H54 (cell line): ENCODE results near the gene PIK3C2G.

Experiments used
- DNase-seq: peaks from one replicate; pipeline ENCODE4 v3.0.0; 2011; ENCODE audit warnings: low spot score, mixed read lengths; ENCODE audit not compliant: insufficient read length
- FAIRE-seq: peaks from 3 replicates; lab custom pipeline; 2011; peaks lifted over from hg19 to GRCh38; lab: Jason Lieb, UNC
- POLR2A ChIP-seq: IDR thresholded peaks from 2 replicates; pipeline ENCODE4 v1.6.1; 2011; ENCODE audit warnings: low read depth, mild to moderate bottlenecking, low read length

The PIK3C2G gene

DNA sequence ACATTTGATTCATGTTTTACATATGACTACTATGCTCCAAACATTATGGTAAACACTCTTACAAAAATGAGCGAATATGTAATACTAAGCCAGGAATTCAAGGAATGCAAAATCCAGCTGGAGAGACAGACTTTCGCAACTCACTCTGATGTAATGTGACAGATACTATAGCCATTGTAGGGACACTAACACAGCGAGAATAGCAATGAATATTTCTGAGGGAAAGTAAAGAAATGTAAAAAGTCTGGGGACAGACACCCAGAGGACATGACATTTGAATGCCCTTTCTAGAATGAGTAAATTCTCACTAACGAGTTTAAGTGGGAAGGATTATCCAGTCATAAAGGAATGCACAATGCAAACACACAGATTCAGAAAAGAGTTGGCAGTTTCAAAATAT lies 121.9 kb downstream of the PIK3C2G start:
- DNase-seq: peak; percentile 40
- FAIRE-seq: peak; percentile 96
- TF ChIP-seq POLR2A: no peak

GRCh38 chr12:18387706-18388105 lies 126.4 kb downstream of the PIK3C2G start:
- FAIRE-seq: no peak
- TF ChIP-seq POLR2A: no peak
- no peak for DNase-seq

DNA sequence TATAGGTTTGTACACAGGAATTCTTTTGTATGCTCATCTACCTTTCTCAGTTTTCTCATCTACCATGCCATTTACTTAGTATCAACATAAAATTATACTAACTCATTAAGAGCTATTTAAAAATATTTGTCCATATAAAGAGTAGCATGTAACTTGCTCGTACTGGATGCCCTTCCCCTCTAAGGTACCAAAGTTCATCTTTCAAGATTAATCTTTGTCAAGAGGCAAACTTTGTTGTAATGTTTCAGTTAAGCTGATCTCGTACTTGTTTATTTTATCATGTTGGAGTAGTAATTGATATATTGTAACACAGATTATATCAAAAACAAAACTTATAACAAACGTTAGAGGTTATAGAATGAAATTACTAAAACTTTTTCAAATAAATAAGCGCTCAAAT lies 128.5 kb downstream of the PIK3C2G start:
- no peak for TF ChIP-seq POLR2A
- FAIRE-seq: no peak
- DNase-seq: no peak

- FAIRE-seq: no peak
- TF ChIP-seq POLR2A: no peak
- no peak for DNase-seq
These were observed 129.8 kb downstream of the PIK3C2G start for GRCh38 chr12:18391151-18391550.

GRCh38 chr12:18394742-18395141 lies 133.4 kb downstream of the PIK3C2G start:
- TF ChIP-seq POLR2A: no peak
- DNase-seq: no peak
- no peak for FAIRE-seq

DNA sequence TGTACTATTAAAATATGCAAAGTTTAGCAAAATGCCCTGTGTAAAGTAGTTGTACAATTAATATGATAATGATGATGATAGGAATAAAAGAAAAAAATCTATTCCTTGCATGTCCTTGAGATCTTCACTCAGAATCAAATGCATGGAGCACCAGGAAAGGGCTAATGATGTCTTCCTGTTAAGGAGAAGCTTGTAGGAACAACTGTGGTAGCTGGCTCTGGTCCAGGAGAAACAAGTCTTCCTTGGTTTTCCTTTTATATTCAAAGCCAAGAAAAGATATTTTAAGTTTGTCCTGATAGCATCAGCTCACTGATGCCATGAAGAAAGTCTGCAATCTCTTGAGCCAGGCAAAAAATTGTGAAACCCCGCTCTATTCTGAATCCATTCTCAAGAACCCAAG lies 138.9 kb downstream of the PIK3C2G start:
- FAIRE-seq (no peak), DNase-seq (no peak)
- no peak for TF ChIP-seq POLR2A

DNA sequence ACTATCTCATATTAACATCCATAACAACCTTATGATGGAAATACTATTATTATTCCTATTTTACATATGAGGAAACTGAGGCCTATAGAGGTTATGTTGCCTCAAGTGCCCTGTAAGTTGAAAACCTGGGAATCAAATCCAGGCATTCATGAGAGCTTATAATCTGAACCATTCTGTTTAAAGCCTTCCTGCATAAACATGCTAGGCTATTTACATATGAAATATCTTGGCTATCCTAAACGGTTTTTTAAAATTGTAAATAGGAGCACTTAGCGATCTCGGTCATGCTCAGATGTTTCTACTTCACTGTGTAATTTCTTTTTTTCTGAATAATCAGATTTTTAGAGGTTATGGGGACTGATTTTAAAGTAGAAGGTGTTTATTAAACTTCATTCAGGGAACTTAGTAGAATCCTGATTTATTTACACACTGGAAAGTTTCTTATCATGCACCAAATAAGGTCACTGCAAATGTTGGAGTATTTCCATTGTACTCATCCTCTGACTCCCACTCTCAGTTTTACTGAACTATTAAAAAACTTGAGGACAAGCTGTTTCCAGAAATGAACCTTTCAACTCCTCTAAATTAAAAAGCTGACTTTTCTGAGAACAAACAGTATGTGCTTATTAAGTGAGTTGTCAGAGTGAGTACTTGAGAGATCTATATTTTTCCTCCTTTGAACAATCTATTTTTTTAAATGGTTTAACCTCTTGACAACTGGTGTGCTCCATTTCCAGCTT lies 141.7 kb downstream of the PIK3C2G start:
- no peak for FAIRE-seq
- no peak for TF ChIP-seq POLR2A
- no peak for DNase-seq

DNA sequence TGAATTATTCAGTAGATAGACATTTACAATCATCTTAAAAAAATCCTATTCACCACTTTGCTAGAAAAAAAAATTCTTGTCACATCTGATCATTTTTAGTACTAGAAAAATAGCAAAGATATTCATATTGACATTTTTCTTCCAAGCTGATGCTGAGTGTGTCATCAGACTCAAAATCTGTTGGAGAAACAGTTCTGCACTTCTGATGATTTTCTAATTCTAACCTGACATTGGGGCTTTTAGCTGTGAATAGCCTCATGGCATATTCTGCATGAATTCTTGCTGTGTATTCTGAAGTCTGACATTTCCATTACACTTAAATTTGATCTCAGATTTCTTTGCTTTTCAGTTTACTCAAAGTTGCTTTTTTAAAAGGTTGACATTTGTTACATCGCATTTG lies 150.1 kb downstream of the PIK3C2G start:
- no peak for TF ChIP-seq POLR2A
- DNase-seq: no peak
- FAIRE-seq: no peak

DNA sequence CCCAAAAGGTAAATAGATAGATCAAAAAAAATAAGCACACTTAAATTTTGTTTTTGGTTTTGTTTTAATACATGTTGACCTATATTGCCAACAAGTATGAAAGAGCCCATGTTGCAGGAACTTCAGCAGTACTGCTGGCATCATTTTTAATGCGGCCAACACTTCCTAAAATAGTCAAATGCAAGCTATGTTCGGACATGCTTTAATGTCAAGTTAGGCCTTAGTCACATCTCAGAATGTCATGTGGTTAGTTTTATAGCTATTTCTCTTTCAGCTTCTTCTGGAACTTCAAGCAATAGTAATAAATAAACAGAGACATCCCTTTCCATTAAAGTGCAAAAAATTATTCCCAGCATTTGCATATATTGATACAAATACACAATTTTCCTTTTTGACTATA lies 153.4 kb downstream of the PIK3C2G start:
- FAIRE-seq (no peak), DNase-seq (no peak)
- no peak for TF ChIP-seq POLR2A

DNA sequence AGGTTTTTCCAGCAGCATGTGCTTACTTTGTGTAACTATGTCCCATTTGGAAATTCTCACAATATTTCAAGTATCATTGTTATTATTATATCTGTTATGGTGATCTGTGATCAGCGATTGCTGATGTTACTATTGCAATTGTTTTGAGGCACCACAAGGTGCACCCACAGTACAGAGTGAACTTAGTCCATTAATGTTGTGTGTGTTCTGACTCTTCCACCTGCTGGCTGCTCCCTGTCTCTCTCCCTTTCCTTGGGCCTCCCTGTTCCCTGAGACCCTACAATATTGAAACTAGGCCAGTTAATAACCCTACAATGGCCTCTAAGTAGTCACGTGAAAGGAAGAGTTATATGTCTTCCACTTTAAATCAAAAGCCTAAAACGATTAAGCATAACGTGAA lies 153.9 kb downstream of the PIK3C2G start:
- no peak for TF ChIP-seq POLR2A
- DNase-seq: no peak
- no peak for FAIRE-seq

DNA sequence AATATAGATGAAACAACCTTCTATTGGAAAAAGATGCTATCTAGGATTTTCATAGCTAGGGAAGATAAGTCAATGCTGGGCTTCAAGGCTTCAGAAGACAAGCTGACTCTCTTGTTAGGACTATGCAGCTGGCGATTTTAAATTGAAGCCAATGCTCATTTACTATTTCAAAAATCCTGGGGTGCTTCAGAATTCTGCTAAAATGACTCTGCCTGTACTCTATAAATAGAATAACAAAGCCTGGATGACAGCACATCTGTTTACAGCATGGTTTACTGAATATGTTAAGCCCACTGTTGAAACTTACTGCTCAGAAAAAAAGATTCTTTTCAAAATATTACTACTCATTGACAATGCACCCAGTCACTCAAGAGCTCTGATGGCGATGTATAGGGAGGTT lies 155.1 kb downstream of the PIK3C2G start:
- FAIRE-seq (no peak), DNase-seq (no peak)
- no peak for TF ChIP-seq POLR2A

- peak; percentile 43 for FAIRE-seq
- no peak for DNase-seq
- TF ChIP-seq POLR2A: no peak
These were observed 158.0 kb downstream of the PIK3C2G start for GRCh38 chr12:18419311-18419710.

DNA sequence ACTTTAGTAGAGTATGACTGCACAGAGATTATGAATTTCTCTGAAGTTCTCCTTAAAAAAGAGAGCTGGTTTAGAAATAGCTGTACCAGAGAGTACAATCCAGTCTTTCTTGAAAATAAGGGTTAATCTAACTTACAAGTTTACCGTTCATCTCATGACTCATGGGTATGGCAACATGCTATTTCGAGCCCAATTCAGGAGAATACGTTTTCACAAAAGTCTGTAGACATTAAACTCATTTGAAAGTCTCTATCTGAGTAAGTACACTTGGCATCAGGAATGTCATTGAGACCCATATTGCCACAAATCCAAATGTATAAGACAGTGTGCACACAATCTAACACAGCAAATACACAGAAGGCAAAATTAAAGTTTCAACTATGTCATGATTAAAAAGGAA lies 160.5 kb downstream of the PIK3C2G start:
- DNase-seq: no peak
- no peak for TF ChIP-seq POLR2A
- FAIRE-seq: peak; percentile 52

DNA sequence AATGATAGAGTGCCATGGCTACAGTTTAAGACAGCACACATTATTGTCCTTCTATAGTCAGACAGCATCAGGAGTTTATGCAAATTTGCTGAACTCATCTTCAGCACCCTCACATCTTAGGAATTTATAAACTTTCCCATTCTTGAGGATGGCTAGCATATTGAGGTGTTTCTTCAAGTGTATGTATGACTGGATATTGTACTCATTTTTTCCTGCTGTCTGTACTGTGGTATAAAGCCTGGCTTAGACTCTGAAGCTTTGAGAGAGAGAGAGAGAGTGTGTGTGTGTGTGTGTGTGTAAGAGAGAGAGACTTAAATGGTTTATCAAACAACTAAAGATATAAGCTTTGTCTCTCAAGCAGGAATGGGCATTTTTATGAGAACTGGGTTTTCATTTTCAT lies 161.6 kb downstream of the PIK3C2G start:
- no peak for TF ChIP-seq POLR2A
- FAIRE-seq (peak; percentile 62), DNase-seq (no peak)

DNA sequence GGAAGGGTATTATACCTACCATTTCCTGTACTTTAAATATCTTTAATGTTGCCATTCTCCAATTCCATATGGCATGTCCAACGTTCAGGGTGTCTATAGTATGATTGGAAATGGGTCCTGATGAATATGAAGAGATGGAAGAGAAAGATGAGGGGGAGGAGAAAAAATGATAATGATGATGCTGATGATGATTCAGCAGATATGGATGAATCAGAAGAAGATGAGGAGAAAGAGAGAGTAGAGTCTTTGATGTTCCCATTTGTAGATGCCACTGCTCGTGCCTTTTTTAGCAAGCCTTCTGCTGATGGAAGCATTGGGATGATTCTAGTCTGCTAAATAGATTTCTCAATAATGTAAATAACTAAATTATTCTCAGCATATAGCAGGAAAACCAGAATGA lies 163.5 kb downstream of the PIK3C2G start:
- TF ChIP-seq POLR2A: no peak
- FAIRE-seq: no peak
- DNase-seq: no peak
